Mucosa of descending colon (tissue), 3 donors: Measurements from ENCODE around the gene MPRIP. TPM values are rescaled to one million over a fixed set of nuclear protein-coding genes. Genes with fewer than 3 reads are reported as not detected.
A peak's percentile ranks its signal among the peaks of the same experiment; 100 is the strongest.

ENCODE experiments used
- ATAC-seq: fragments of 200-7000 bp; cut with Tn5 transposase; one replicate; pipeline ENCODE4 v1.9.1; 2020; ENCODE audit warnings: mild to moderate bottlenecking, moderate library complexity
- DNase-seq, 3 donors: peaks; one replicate each; pipeline ENCODE4 v3.0.0-alpha.2; 2020
- H3K36me3 ChIP-seq: fragments of 200-600 bp; one replicate; pipeline ENCODE4 v1.8.0; 2021; ENCODE audit warnings: low read depth, mild to moderate bottlenecking
- H3K4me1 ChIP-seq: fragments of 200-600 bp; one replicate; pipeline ENCODE4 v1.8.0; 2021; ENCODE audit warnings: low read depth, mild to moderate bottlenecking
- H3K4me3 ChIP-seq: fragments of 200-600 bp; one replicate; pipeline ENCODE4 v1.8.0; 2021; ENCODE audit warnings: mild to moderate bottlenecking
- H3K9me3 ChIP-seq: fragments of 200-600 bp; one replicate; pipeline ENCODE4 v1.8.0; 2021; ENCODE audit warnings: mild to moderate bottlenecking
- intact Hi-C, 2 donors: fragments of 100-400 bp; cut with DNase I in 1 of 2; cut with micrococcal nuclease in 1 of 2; formaldehyde crosslinking; loops; one replicate each; pipeline versions ENCODE4 v1.11.0 to v1.11.1; 2022; cut with DNase I, micrococcal nuclease
- total RNA-seq, 3 donors: library from RNA; stranded (reverse); fragmentation: NEBNext Ultra II Directional in 2 of 3; extraction: Animal tissue kit (Norgen Biotek cat#: 25700) in 2 of 3; gene quantifications; one replicate each; pipeline versions ENCODE4 v1.2.1 to v1.2.4, GENCODE V29; 2021 to 2023
- TF ChIP-seq, protein P1 (sequence below): fragments of 200-600 bp; IDR thresholded peaks from one replicate; pipeline ENCODE4 v1.8.0; 2022; ENCODE audit warnings: antibody characterized with exemption, mild to moderate bottlenecking
- donor health status: DM: no; HTN: no; CAD: no; lungs with moderate emphysema.
- donor health status: DM: no; HTN: no; CAD: no.
- donor health status: DM: no; HTN: yes; CAD: no.

MPRIP gene
- total RNA-seq, 3 donors from 2014 or later = 150 to 249 (median 231) TPM

GRCh38 chr17:17069849-17070248, 27.6 kb downstream of the MPRIP start:
- intact Hi-C loops = no loop called here
- TF ChIP-seq, protein P1, sequence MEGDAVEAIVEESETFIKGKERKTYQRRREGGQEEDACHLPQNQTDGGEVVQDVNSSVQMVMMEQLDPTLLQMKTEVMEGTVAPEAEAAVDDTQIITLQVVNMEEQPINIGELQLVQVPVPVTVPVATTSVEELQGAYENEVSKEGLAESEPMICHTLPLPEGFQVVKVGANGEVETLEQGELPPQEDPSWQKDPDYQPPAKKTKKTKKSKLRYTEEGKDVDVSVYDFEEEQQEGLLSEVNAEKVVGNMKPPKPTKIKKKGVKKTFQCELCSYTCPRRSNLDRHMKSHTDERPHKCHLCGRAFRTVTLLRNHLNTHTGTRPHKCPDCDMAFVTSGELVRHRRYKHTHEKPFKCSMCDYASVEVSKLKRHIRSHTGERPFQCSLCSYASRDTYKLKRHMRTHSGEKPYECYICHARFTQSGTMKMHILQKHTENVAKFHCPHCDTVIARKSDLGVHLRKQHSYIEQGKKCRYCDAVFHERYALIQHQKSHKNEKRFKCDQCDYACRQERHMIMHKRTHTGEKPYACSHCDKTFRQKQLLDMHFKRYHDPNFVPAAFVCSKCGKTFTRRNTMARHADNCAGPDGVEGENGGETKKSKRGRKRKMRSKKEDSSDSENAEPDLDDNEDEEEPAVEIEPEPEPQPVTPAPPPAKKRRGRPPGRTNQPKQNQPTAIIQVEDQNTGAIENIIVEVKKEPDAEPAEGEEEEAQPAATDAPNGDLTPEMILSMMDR = no peak
- ATAC-seq (no peak), DNase-seq (no peak)
- H3K36me3 ChIP-seq = no peaks in the 10 kb centered on the region
- no peak overlapping the region for H3K4me3 ChIP-seq
- no peaks in the 10 kb centered on the region for H3K9me3 ChIP-seq
- H3K4me1 ChIP-seq = peaks cover 42% of the 10 kb centered on the region

DNA sequence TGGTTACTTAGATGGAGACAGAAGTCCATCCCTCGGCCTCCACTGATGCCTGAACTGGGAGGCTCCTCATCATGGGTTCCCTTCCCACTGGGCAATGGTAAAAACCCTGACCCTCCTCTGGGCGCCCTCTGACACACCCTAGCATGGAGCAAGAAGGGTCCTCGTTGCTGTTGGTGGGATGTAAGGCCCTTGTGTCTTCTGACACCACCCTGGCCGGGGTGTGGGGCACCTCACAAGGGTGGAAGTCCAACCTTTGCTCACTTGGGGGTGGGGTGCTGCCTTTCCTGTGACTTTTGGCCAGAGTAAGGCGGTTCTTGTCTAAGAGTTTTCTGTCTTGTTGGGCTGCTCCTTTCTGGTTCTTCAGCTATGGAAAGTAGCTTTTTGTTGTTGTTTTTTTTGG, 28.7 kb downstream of the MPRIP start:
- peaks cover 42% of the 10 kb centered on the region for H3K4me1 ChIP-seq
- DNase-seq (peak in 2 of 3 donors; percentile 58 to 67), ATAC-seq (peak; percentile 71)
- H3K4me3 ChIP-seq = no peak overlapping the region
- TF ChIP-seq, protein P1 = no peak
- intact Hi-C loops = no loop called here
- no peaks in the 10 kb centered on the region for H3K36me3 ChIP-seq
- no peaks in the 10 kb centered on the region for H3K9me3 ChIP-seq

GRCh38 chr17:17071531-17072360, 29.5 kb downstream of the MPRIP start:
- no peaks in the 10 kb centered on the region for H3K36me3 ChIP-seq
- no peak overlapping the region for H3K4me3 ChIP-seq
- DNase-seq (peak in 1 of 3 donors; percentile 28), ATAC-seq (peak; percentile 28)
- intact Hi-C loops = no loop called here
- H3K4me1 ChIP-seq = peaks cover 42% of the 10 kb centered on the region
- TF ChIP-seq, protein P1 = no peak
- no peaks in the 10 kb centered on the region for H3K9me3 ChIP-seq

- Histone ChIP-seq H3K36me3 (no peaks in the 10 kb centered on the region), H3K4me1 (peaks cover 39% of the 10 kb centered on the region), H3K9me3 (no peaks in the 10 kb centered on the region), H3K4me3 (no peak overlapping the region)
- TF ChIP-seq, protein P1 = no peak
- intact Hi-C loops = no loop called here
- DNase-seq (peak in 1 of 3 donors; percentile 9), ATAC-seq (no peak)
Measured at GRCh38 chr17:17072546-17072945, 30.3 kb downstream of the MPRIP start.

DNA sequence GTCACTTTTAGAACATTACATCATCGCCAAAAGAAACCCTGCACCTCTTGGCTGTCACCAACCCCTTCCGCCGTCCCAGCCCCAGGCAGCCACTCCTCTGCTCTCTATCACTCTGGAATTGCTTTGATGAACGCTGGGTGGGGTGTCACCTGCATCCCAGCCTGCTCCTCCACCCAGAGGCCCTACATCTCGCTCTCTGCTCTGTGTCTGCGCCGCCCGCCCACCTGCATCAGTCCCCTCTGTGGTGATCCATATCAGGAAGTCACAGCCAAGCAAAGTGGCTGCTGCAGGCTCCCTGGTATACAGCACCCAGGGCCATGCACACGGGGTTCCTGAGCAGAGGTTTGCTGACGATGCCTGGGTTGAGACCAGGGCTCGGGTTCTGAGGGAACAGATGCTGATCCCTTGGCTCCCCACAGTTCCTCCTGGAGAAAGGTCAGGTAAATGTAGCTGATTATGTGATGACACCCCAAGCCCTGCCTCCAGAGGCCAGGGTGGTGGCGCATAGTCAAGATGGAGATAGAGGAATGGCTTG, 30.8 kb downstream of the MPRIP start:
- intact Hi-C loops = no loop called here
- H3K9me3 ChIP-seq = no peaks in the 10 kb centered on the region
- TF ChIP-seq, protein P1 = no peak
- peaks cover 44% of the 10 kb centered on the region for H3K4me1 ChIP-seq
- no peak overlapping the region for H3K4me3 ChIP-seq
- H3K36me3 ChIP-seq = no peaks in the 10 kb centered on the region
- peak in 1 of 3 donors; percentile 19 for DNase-seq
- ATAC-seq = no peak
